Inferior parietal cortex (tissue), 1 donor: ENCODE data around the gene RRH.

Source experiments
- DNase-seq: peaks from one replicate; pipeline ENCODE4 v3.0.0-alpha.2; 2016; ENCODE audit errors: extremely low spot score

The RRH gene

GRCh38 chr4:109887071-109887470 lies 59.3 kb downstream of the RRH start:
- DNase-seq, result no peak

GRCh38 chr4:109890076-109890475 lies 62.3 kb downstream of the RRH start:
- DNase-seq, result no peak
